Measurements from ENCODE around the gene TRAK1. TPM values are rescaled to one million over a fixed set of nuclear protein-coding genes. Genes with fewer than 3 reads are reported as not detected.

The TRAK1 gene
- total and polyA plus RNA-seq, 10 of the 15 experiments (the other 5 are each of a cell fraction or from before 2014, with no cell fraction given): 6.6 to 46.2 (median 23.7) TPM

- no peak for TF ChIP-seq ZNF592 (IDR thresholded peaks at IDR 0.05)
- TF ChIP-seq HDGF (IDR thresholded peaks at IDR 0.05): no peak
- TF ChIP-seq CEBPZ (IDR thresholded peaks at IDR 0.05; ENCODE audit: low read depth, low read length): no peak
- TF ChIP-seq E4F1 (IDR thresholded peaks at IDR 0.05; ENCODE audit: borderline replicate concordance, partially characterized antibody): no peak
- no peak for TF ChIP-seq SKIL (IDR thresholded peaks at IDR 0.05; ENCODE audit: low read depth, poor library complexity, severe bottlenecking)
Measured at GRCh38 chr3:42070524-42070923, 20.6 kb upstream of the TRAK1 start (continued).

Data from GM12878 (cell line).